GM20431 (cell line): ENCODE results near the gene ATG10.
"Not testable (repeated sequence)": the region's sequence is repeated elsewhere in the genome, so short reads cannot be mapped to it uniquely, and the experiment has no call there.

Source experiments
- in situ Hi-C: fragments of 300-500 bp; cut with MseI, MboI; formaldehyde crosslinking; loops from one replicate; pipeline ENCODE4 v1.15.0; 2020; ENCODE audit warnings: low sequenced_read_pairs; ENCODE audit not compliant: unreplicated experiment

ATG10 gene

GRCh38 chr5:81980598-81981260 is 8.9 kb downstream of the ATG10 start:
- in situ Hi-C loops = no loop called here

- in situ Hi-C loops = not testable (repeated sequence)
These were observed 10.4 kb downstream of the ATG10 start for GRCh38 chr5:81982172-81982685.

DNA sequence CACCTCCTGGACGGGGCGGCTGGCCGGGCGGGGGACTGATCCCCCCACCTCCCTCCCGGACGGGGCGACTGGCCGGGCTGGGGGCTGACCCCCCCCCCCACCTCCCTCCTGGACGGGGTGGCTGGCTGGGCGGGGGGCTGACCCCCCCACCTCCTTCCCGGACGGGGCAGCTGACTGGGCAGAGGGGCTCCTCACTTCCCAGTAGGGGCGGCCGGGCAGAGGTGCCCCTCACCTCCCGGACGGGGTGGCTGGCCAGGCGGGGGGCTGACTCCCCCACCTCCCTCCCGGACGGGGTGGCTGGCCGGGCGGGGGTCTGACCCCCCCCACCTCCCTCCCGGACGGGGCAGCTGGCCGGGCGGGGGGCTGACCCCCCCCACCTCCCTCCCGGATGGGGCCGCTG is 11.3 kb downstream of the ATG10 start:
- in situ Hi-C loops = not testable (repeated sequence)

GRCh38 chr5:81983563-81983962 is 11.7 kb downstream of the ATG10 start:
- in situ Hi-C loops = not testable (repeated sequence)

GRCh38 chr5:81986126-81986525 is 14.3 kb downstream of the ATG10 start:
- in situ Hi-C loops = no loop called here

DNA sequence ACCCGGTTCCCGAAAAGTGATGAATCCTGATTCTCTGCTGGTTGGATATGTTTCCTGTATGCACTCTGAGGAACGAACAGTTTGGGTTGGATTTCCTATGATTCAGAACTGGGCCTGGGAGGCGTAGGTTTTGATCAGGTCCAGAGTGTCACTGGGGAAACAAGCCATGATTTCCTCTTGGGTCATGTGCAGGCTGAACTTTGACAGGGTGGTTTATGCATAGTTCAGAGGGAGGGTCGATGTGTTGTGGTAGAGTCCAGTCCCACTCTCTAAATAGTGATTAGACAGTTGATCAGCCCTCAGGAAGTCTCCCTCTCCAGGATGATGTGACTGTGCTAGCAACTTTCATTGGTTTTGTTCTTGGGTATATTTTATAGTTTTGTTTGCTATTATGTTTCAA is 17.4 kb downstream of the ATG10 start:
- in situ Hi-C loops = no loop called here

GRCh38 chr5:81994679-81995078 is 22.9 kb downstream of the ATG10 start:
- in situ Hi-C loops = no loop called here

GRCh38 chr5:81995407-81995806 is 23.6 kb downstream of the ATG10 start:
- in situ Hi-C loops = no loop called here

DNA sequence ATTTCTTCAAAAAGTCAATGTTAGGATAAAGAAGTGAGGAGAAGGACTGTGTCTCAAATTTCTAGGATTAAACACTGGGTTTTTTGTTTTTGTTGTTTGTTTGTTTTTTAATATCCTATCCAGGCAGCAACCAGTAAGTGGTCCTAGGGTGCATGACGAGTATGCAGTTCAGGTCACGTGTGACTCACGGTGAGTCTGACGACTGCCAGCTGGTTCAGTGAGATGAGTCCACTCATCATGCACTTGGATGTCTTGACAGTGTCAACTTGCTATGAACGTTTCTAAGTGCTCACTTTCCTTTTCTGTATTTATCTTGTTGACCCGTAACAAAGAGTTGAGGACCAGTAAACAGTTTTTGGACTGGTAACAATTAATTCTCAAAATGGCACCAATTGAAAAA is 32.7 kb downstream of the ATG10 start:
- in situ Hi-C loops = no loop called here

DNA sequence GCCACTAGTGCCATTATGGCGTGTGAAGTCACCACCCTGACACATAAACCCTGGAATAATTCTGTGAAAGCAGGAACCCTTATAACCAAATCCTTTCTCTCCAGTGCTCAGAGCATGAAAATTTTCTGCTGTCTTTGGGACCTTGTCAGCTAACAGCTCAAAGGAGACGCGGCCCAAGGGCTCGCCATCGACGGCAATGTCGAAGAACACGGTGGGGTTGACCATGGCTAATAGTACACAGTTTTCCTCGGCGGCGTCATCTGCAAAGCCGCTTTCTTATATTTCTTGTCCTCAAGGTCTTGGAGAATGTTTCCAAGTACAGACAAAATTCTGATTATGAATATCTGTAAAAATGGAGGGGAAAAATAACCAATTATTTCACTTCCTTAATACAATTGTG is 38.0 kb downstream of the ATG10 start:
- in situ Hi-C loops = not testable (repeated sequence)

GRCh38 chr5:82010696-82011095 is 38.9 kb downstream of the ATG10 start:
- in situ Hi-C loops = no loop called here

DNA sequence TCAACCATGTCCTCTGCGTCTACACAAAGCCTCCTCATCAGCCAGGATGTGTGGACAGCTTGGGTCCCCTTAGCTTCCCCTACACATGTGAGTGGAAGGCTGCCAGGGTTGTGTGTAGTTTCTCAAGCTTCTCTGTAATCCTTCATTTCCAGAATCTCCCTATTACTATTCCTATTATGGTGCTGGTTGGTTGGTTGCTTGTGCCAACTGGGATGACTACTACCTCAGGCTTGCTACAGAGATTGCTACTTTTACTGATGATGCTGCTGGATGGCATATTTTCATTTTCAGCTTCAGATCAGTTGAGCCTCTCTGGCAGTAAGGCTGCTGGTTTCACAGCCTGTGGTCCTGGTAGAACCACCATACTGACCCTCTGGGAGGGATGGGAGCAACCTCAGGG is 39.9 kb downstream of the ATG10 start:
- in situ Hi-C loops = no loop called here

DNA sequence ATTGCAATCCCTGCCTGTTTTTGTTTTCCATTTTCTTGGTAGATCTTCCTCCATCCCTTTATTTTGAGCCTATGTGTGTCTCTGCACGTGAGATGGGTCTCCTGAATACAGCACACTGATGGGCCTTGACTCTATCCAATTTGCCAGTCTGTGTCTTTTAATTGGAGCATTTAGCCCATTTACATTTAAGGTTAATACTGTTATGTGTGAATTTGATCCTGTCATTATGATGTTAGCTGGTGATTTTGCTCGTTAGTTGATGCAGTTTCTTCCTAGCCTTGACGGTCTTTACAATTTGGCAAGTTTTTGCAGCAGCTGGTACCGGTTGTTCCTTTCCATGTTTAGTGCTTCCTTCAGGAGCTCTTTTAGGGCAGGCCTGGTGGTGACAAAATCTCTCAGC is 42.8 kb downstream of the ATG10 start:
- in situ Hi-C loops = not testable (repeated sequence)

- in situ Hi-C loops = no loop called here
These were observed 46.6 kb downstream of the ATG10 start for GRCh38 chr5:82018462-82018861.

- in situ Hi-C loops = no loop called here
These were observed 47.7 kb downstream of the ATG10 start for GRCh38 chr5:82019342-82020138.

DNA sequence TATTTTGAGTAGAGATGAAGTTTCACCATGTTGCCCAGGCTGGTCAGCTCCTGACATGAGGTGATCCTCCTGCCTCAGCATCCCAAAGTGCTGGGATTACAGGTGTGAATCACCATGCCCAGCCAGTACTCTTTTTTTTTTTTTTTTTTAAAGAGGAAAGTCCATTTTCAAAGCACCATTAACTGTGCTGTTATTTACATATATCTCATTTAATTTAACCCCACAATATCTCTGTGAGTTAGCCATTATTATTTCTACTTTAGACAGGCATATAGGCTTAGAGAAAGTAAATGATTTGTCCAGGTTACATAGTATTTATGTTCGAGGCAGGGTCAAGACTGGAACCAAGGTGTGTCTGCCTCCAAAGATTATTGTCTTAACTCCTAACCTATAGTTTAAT is 50.7 kb downstream of the ATG10 start:
- in situ Hi-C loops = no loop called here

DNA sequence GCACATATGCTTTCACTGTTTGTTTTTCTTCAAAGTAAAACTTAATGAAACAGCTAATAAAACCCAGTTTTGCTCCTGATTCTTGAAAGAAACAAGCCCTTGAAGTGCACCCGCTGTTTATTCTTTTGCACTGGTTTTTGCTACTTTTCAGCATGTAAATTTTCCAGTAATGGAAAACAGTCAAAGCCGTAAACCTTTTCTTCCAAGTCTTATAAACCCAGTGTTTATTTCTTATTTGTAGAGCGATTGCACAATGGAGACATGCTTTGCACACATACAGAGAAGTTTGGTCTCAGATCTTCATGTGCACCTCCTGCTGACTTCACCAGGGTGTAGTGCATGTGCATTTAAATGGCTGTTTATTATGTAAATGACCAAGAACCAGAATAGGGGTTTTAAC is 51.8 kb downstream of the ATG10 start:
- in situ Hi-C loops = no loop called here

DNA sequence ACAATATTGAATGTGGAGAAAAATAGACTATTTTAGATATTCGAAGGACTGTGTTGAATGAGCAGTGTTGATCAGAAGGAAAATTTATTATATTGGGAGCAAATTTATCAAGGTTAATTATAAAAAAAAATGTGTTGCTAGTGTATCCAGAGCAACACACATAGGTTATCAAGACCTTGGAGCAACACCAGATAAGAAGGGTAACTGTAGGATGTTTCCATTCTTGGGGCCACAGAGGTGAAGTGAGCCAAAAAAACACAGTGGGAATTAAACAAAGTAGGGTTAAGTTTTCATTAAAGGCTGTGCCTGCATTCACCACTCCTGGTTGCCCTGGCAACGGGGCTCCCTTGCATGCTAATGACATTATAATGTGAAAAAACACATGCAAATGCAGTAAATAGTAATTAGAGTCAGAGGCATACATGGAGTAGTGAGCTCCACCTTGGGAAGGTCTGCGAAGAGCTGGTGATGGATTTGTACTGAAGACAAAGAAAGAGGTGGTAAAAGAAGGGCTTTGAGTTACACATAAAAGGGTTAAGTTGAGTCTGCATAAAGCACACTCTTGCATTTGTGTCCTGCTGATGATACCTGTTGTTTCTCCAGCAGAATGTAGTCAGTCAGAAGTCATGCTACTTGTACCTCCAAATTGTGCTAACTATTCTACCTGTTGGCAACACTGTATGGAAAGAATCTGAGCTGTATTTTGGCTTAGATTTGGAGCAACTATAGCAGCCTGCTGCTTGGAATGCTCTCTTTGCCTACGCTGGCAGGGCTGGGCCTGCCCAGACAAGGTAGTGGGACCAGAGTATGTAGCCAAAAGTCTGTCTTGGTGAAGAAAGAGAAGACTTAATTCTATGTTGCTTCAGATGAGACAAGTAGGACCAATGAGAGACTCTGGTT is 59.6 kb downstream of the ATG10 start:
- in situ Hi-C loops = no loop called here

DNA sequence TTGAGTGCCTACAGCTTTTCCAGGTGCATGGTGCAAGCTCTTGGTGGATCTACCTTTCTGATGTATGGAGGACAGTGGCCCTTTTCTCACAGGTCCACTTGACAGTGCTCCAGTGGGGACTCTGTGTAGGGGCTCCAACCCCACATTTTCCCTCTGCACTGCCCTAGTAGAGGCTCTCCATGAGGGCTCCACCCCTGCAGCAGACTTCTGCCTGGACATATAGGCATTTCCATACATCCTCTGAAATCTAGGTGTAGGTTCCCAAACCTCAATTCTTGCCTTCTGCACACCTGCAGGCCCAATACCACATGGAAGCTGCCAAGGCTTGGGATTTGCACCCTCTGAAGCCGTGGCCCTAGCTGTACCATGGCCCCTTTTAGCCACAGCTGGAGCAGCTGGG is 71.1 kb downstream of the ATG10 start:
- in situ Hi-C loops = not testable (repeated sequence)

DNA sequence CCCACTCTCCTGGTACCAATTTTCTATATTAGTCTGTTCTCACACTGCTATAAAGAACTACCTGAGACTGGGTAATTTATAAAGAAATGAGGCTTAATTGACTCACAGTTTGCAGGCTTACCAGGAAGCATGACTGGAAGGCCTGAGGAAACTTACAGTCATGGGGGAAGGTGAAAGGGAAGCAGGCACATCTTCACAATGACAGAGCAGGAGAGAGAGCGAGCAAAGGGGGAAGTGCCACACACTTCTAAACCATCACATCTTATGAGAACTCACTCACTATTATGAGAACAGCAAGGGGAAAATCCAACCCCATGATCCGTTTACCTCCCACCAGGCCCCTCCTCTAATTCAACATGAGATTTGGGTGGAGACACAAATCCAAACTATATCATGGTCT is 72.2 kb downstream of the ATG10 start:
- in situ Hi-C loops = no loop called here
